SU-DHL-6 (cell line): ENCODE results near the gene ZNF567.

Experiments used
- EZH2phosphoT487 ChIP-seq: fragments of 200-600 bp; sonication (generic), shearing (Covaris generic); conservative IDR thresholded peaks from 2 replicates; pipeline ENCODE4 v1.6.1; 2018; ENCODE audit warnings: mild to moderate bottlenecking, antibody characterized with exemption, low read length, moderate library complexity, mixed read lengths
- TF ChIP-seq, protein P1 (sequence below): fragments of 200-600 bp; sonication (generic); IDR thresholded peaks from one replicate; pipeline ENCODE4 v1.5.1; 2017; ENCODE audit warnings: antibody characterized with exemption, mild to moderate bottlenecking, low read length, moderate library complexity; ENCODE audit not compliant: insufficient read depth, poor library complexity, severe bottlenecking

DNA sequence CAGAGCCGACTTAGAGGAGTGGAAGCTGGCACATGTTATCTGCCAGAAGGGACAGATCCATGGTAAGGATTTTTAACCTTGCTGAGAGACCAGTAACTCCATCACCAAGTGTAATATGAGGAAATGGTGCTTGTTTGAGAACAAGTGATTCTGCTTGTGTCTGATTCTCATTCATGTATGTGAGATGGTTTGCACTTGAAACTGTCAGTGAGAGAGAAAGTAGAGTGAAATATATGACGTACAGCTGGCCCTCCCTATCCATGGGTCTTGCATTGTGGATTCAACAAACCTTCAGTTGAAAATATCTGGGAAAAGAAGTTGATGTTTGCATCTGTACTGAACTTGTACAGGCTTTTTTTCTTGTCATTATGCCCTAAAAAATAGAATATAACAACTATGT lies 18.8 kb upstream of the ZNF567 start:
- TF ChIP-seq, protein P1, sequence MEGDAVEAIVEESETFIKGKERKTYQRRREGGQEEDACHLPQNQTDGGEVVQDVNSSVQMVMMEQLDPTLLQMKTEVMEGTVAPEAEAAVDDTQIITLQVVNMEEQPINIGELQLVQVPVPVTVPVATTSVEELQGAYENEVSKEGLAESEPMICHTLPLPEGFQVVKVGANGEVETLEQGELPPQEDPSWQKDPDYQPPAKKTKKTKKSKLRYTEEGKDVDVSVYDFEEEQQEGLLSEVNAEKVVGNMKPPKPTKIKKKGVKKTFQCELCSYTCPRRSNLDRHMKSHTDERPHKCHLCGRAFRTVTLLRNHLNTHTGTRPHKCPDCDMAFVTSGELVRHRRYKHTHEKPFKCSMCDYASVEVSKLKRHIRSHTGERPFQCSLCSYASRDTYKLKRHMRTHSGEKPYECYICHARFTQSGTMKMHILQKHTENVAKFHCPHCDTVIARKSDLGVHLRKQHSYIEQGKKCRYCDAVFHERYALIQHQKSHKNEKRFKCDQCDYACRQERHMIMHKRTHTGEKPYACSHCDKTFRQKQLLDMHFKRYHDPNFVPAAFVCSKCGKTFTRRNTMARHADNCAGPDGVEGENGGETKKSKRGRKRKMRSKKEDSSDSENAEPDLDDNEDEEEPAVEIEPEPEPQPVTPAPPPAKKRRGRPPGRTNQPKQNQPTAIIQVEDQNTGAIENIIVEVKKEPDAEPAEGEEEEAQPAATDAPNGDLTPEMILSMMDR, result no peak
- TF ChIP-seq EZH2phosphoT487, result no peak
